BJ (cell line): ENCODE results near the gene FNBP1. TPM values are rescaled to one million over a fixed set of nuclear protein-coding genes. Genes with fewer than 3 reads are reported as not detected.

Experiments
- CTCF ChIA-PET: fragments of 350-600 bp; formaldehyde crosslinking; extraction: SDS; loops from one replicate; lab custom pipeline; 2021; ENCODE audit warnings: antibody characterized with exemption, inconsistent platforms; lab: Yijun Ruan, JAX
- POLR2A ChIA-PET: fragments of 300-600 bp; sonication (Branson Sonifier 250); formaldehyde crosslinking; extraction: SDS; loops from one replicate; lab custom pipeline; 2021; ENCODE audit warnings: antibody characterized with exemption; lab: Charles Lee
- DNase-seq: peaks from one replicate; pipeline ENCODE4 v3.0.0-alpha.2; 2011; ENCODE audit warnings: low read depth
- H3K27me3 ChIP-seq: 2 replicates; pipeline ENCODE4 v1.6.0; 2011; ENCODE audit warnings: low read length; ENCODE audit not compliant: control insufficient read depth, insufficient read depth
- H3K36me3 ChIP-seq: 2 replicates; pipeline ENCODE4 v1.5.1; 2011; ENCODE audit warnings: low read length; ENCODE audit not compliant: control insufficient read depth, insufficient read depth
- H3K4me3 ChIP-seq: 2 replicates; pipeline ENCODE4 v1.5.1; 2011; ENCODE audit warnings: low read depth, mild to moderate bottlenecking, control low read depth, low read length
- CTCF ChIP-seq: IDR thresholded peaks from 2 replicates; pipeline ENCODE4 v1.5.1; 2011; ENCODE audit warnings: low read depth, mild to moderate bottlenecking, control low read depth, inconsistent platforms, low read length, moderate library complexity; ENCODE audit not compliant: insufficient read depth
- polyA plus RNA-seq: library from polyadenylated mRNA; depleted of rRNA; stranded (reverse); fragments of >200 nt; gene quantifications from 2 replicates; pipeline ENCODE4 v1.2.3, GENCODE V29; 2011

Gene FNBP1
- polyA plus RNA-seq, 1 experiment, result 7.8 TPM

- ChIA-PET CTCF (no interaction called here), POLR2A (no interaction called here)
- no peak for TF ChIP-seq CTCF
- no peak for DNase-seq
- Histone ChIP-seq H3K4me3 (no peak overlapping the region), H3K36me3 (peaks cover 14% of the 10 kb centered on the region), H3K27me3 (no peaks in the 10 kb centered on the region)
Observed at GRCh38 chr9:130078547-130078946, 35.6 kb upstream of the FNBP1 start.

- CTCF ChIA-PET, result interaction anchor here (3.1 kb wide), 1 partner anchor 188 kb away, joined by 7 read pairs; no protein-coding TSS in a partner anchor
- no peak for DNase-seq
- POLR2A ChIA-PET, result interaction anchor here (0.6 kb wide), 2 partner anchors 13 to 188 kb away, joined by 3 to 16 read pairs; no protein-coding TSS in a partner anchor
- TF ChIP-seq CTCF, result no peak
- Histone ChIP-seq H3K36me3 (peaks cover 4% of the 10 kb centered on the region), H3K27me3 (no peaks in the 10 kb centered on the region), H3K4me3 (no peak overlapping the region)
Observed at GRCh38 chr9:130073373-130073772, 30.4 kb upstream of the FNBP1 start.

- no peak for DNase-seq
- Histone ChIP-seq H3K27me3 (no peaks in the 10 kb centered on the region), H3K4me3 (no peak overlapping the region), H3K36me3 (peaks cover 4% of the 10 kb centered on the region)
- POLR2A ChIA-PET, result interaction anchor here (0.6 kb wide), 1 partner anchor 12 kb away, joined by 16 read pairs; no protein-coding TSS in a partner anchor
- no peak for TF ChIP-seq CTCF
- CTCF ChIA-PET, result no interaction called here
Observed at GRCh38 chr9:130072515-130073235, 29.7 kb upstream of the FNBP1 start.

GRCh38 chr9:130069048-130069447 is 26.1 kb upstream of the FNBP1 start:
- Histone ChIP-seq H3K27me3 (no peaks in the 10 kb centered on the region), H3K36me3 (no peaks in the 10 kb centered on the region), H3K4me3 (no peak overlapping the region)
- POLR2A ChIA-PET, result no interaction called here
- DNase-seq, result no peak
- no peak for TF ChIP-seq CTCF
- CTCF ChIA-PET, result no interaction called here

GRCh38 chr9:130064621-130065020 is 21.6 kb upstream of the FNBP1 start:
- DNase-seq, result no peak
- peaks cover 1% of the 10 kb centered on the region for H3K36me3 ChIP-seq
- no peak overlapping the region for H3K4me3 ChIP-seq
- POLR2A ChIA-PET, result interaction anchor here (1.1 kb wide), 1 partner anchor 11 kb away, joined by 3 read pairs; the partner anchor contains the start of gene GPR107
- TF ChIP-seq CTCF, result no peak
- no peaks in the 10 kb centered on the region for H3K27me3 ChIP-seq
- CTCF ChIA-PET, result interaction anchor here (1.3 kb wide), 1 partner anchor 11 kb away, joined by 4 read pairs; the partner anchor contains the start of gene GPR107
